Endothelial cell (in vitro differentiated cells): ENCODE data around the gene SSR4. TPM values are rescaled to one million over a fixed set of nuclear protein-coding genes. Genes with fewer than 3 reads are reported as not detected.

Experiments
- DNase-seq: peaks from one replicate; pipeline ENCODE4 v3.0.0; 2021; ENCODE audit warnings: low spot score
- H3K27ac Mint-ChIP-seq: one replicate; pipeline ENCODE4 v1.8.0; 2021; ENCODE audit warnings: mixed read lengths, inconsistent platforms; ENCODE audit not compliant: unreplicated experiment
- H3K27me3 Mint-ChIP-seq: one replicate; pipeline ENCODE4 v1.8.0; 2021; ENCODE audit warnings: mild to moderate bottlenecking, moderate library complexity, mixed read lengths, inconsistent platforms; ENCODE audit not compliant: unreplicated experiment
- H3K36me3 Mint-ChIP-seq: one replicate; pipeline ENCODE4 v1.8.0; 2021; ENCODE audit warnings: mild to moderate bottlenecking, low read depth, mixed read lengths, inconsistent platforms; ENCODE audit not compliant: unreplicated experiment
- H3K4me1 Mint-ChIP-seq: one replicate; pipeline ENCODE4 v1.8.0; 2021; ENCODE audit warnings: mild to moderate bottlenecking, mixed read lengths, inconsistent platforms; ENCODE audit not compliant: unreplicated experiment
- H3K4me3 Mint-ChIP-seq: one replicate; pipeline ENCODE4 v1.8.0; 2021; ENCODE audit warnings: mild to moderate bottlenecking, mixed read lengths, inconsistent platforms; ENCODE audit not compliant: unreplicated experiment
- H3K9me3 Mint-ChIP-seq: one replicate; pipeline ENCODE4 v1.8.0; 2021; ENCODE audit warnings: mixed read lengths, inconsistent platforms; ENCODE audit not compliant: unreplicated experiment
- CTCF ChIP-seq: fragments of 200-600 bp; sonication (generic); IDR thresholded peaks from one replicate; pipeline ENCODE4 v1.5.0; 2021; ENCODE audit warnings: antibody characterized with exemption; ENCODE audit not compliant: unreplicated experiment
- total RNA-seq: library from RNA; stranded (reverse); fragmentation: NEBNext Ultra II Directional; extraction: Animal tissue kit (Norgen Biotek cat#: 25700); gene quantifications from one replicate; pipeline ENCODE4 v1.2.1, GENCODE V29; 2021; ENCODE audit not compliant: unreplicated experiment

The SSR4 gene
- total RNA-seq, 1 donor from 2014 or later: 243 TPM

GRCh38 chrX:153821066-153821465, 26.6 kb downstream of the SSR4 start:
- no peaks in the 10 kb centered on the region for H3K9me3 Mint-ChIP-seq
- H3K27me3 Mint-ChIP-seq: no peaks in the 10 kb centered on the region
- peaks cover 18% of the 10 kb centered on the region for H3K4me1 Mint-ChIP-seq
- no peak overlapping the region for H3K4me3 Mint-ChIP-seq
- no peak overlapping the region for H3K27ac Mint-ChIP-seq
- H3K36me3 Mint-ChIP-seq: no peaks in the 10 kb centered on the region
- DNase-seq: no peak
- TF ChIP-seq CTCF: no peak

- DNase-seq: no peak
- no peaks in the 10 kb centered on the region for H3K36me3 Mint-ChIP-seq
- H3K4me3 Mint-ChIP-seq: no peak overlapping the region
- peaks cover 10% of the 10 kb centered on the region for H3K4me1 Mint-ChIP-seq
- no peaks in the 10 kb centered on the region for H3K9me3 Mint-ChIP-seq
- H3K27ac Mint-ChIP-seq: no peak overlapping the region
- peaks cover 4% of the 10 kb centered on the region for H3K27me3 Mint-ChIP-seq
- TF ChIP-seq CTCF: no peak
These were observed 29.9 kb downstream of the SSR4 start for GRCh38 chrX:153824348-153824747.

- H3K4me3 Mint-ChIP-seq: no peak overlapping the region
- peaks cover 4% of the 10 kb centered on the region for H3K27me3 Mint-ChIP-seq
- H3K27ac Mint-ChIP-seq: no peak overlapping the region
- H3K9me3 Mint-ChIP-seq: no peaks in the 10 kb centered on the region
- no peaks in the 10 kb centered on the region for H3K36me3 Mint-ChIP-seq
- H3K4me1 Mint-ChIP-seq: peaks cover 10% of the 10 kb centered on the region
- no peak for TF ChIP-seq CTCF
- DNase-seq: no peak
These were observed 30.6 kb downstream of the SSR4 start for GRCh38 chrX:153825042-153825441.

- no peak for TF ChIP-seq CTCF
- Mint-ChIP-seq H3K9me3 (no peaks in the 10 kb centered on the region), H3K27me3 (peaks cover 4% of the 10 kb centered on the region), H3K4me1 (peaks cover 10% of the 10 kb centered on the region), H3K27ac (no peak overlapping the region), H3K4me3 (no peak overlapping the region), H3K36me3 (no peaks in the 10 kb centered on the region)
- no peak for DNase-seq
These were observed 32.5 kb downstream of the SSR4 start for GRCh38 chrX:153827016-153827415.

GRCh38 chrX:153827903-153828302, 33.4 kb downstream of the SSR4 start:
- peak overlapping the region; percentile 22 for H3K27ac Mint-ChIP-seq
- no peaks in the 10 kb centered on the region for H3K36me3 Mint-ChIP-seq
- H3K4me1 Mint-ChIP-seq: peaks cover 7% of the 10 kb centered on the region
- no peak for TF ChIP-seq CTCF
- H3K9me3 Mint-ChIP-seq: no peaks in the 10 kb centered on the region
- H3K27me3 Mint-ChIP-seq: peaks cover 4% of the 10 kb centered on the region
- no peak for DNase-seq
- no peak overlapping the region for H3K4me3 Mint-ChIP-seq
